ENCODE data around the gene CARD8.
A peak's percentile ranks its signal among the peaks of the same experiment; 100 is the strongest.

The CARD8 gene, protein sequence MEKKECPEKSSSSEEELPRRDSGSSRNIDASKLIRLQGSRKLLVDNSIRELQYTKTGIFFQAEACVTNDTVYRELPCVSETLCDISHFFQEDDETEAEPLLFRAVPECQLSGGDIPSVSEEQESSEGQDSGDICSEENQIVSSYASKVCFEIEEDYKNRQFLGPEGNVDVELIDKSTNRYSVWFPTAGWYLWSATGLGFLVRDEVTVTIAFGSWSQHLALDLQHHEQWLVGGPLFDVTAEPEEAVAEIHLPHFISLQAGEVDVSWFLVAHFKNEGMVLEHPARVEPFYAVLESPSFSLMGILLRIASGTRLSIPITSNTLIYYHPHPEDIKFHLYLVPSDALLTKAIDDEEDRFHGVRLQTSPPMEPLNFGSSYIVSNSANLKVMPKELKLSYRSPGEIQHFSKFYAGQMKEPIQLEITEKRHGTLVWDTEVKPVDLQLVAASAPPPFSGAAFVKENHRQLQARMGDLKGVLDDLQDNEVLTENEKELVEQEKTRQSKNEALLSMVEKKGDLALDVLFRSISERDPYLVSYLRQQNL

DNA sequence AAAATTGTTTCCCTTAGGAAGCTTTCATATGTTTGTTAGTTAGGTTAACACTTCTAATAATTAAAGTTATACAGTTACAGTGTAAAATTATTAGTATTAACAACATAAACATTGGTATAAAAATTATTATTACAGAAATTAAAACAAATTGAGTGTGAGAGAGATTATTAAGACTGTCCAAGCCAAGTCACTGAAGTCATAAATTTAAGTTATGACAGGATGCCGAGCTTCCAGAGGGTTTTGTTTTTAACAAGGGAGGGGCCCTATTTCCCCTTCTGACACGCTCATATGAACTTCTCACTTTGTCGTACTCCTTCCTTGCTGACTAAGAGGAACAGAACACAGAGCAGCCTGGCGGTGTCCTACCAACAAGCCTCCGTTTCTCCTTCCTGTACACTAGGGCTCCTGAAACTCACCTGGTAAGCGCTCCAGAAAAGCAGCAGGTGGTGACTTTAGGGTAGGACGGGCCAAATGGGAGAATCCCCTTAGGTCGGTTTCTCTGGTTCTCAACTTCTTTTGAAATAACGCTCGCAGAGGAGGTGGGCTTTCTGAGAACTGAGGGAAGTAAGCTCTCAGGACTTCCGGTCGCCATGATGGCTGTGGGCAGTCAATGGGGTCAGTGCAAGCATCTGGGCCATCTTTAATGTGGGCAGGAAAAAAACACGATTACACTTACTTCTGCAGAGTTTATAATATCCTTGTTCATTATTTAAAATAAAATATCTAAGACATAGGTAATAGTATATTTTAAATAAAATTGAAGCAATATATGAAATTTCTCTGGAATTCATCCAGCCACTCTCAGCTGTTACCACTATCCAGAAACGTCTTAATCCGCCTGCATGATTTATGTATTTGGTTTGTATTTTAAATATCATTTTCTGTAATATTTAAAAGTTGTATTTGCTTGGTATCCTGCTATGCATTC, at the start of gene CARD8:
Gene CARD8 (minus strand): TSS at position 537 of the 928 bp plus-strand sequence. CDS start 14,892 bp downstream, outside the sequence.
- H3K27ac ChIP-seq, result peak within 1 kb of the TSS; percentile 82

GRCh38 chr19:48303866-48304265, 48.2 kb upstream of the CARD8 start:
- H3K27ac ChIP-seq, result no peak overlapping the region
- no peak for TF ChIP-seq ZFX (IDR thresholded peaks at IDR 0.05; ENCODE audit: borderline replicate concordance)
- TF ChIP-seq, protein P1, sequence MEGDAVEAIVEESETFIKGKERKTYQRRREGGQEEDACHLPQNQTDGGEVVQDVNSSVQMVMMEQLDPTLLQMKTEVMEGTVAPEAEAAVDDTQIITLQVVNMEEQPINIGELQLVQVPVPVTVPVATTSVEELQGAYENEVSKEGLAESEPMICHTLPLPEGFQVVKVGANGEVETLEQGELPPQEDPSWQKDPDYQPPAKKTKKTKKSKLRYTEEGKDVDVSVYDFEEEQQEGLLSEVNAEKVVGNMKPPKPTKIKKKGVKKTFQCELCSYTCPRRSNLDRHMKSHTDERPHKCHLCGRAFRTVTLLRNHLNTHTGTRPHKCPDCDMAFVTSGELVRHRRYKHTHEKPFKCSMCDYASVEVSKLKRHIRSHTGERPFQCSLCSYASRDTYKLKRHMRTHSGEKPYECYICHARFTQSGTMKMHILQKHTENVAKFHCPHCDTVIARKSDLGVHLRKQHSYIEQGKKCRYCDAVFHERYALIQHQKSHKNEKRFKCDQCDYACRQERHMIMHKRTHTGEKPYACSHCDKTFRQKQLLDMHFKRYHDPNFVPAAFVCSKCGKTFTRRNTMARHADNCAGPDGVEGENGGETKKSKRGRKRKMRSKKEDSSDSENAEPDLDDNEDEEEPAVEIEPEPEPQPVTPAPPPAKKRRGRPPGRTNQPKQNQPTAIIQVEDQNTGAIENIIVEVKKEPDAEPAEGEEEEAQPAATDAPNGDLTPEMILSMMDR (IDR thresholded peaks at IDR 0.05), result no peak

More for the DNA sequence above, at the start of gene CARD8:
- TF ChIP-seq, protein P1 (IDR thresholded peaks at IDR 0.05), result no peak

GRCh38 chr19:48303367-48303766, 47.7 kb upstream of the CARD8 start:
- no peak overlapping the region for H3K27ac ChIP-seq
- no peak for TF ChIP-seq ZFX (IDR thresholded peaks at IDR 0.05; ENCODE audit: borderline replicate concordance)
- TF ChIP-seq, protein P1 (IDR thresholded peaks at IDR 0.05), result no peak

DNA sequence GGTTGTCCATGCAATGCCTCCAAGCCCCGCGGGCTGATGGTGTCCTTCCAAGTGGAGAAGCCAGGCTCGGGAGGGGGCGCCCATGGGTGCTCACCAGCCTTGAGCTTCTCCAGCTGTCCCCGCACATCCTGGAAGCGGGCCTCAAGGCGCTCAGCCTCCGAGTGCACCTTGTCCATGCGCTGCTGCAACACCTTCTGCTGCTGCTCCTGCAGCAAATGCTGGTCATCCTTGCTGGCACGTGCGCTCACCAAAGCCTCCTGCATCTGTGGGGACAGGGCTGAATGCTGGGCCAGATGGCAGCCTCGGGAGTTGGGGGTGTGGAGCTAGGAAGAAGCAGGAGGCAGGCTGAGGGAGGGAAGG, 46.9 kb upstream of the CARD8 start:
- H3K27ac ChIP-seq, result no peak overlapping the region
- no peak for TF ChIP-seq ZFX (IDR thresholded peaks at IDR 0.05; ENCODE audit: borderline replicate concordance)
- TF ChIP-seq, protein P1 (IDR thresholded peaks at IDR 0.05), result no peak

GRCh38 chr19:48301886-48302599, 46.3 kb upstream of the CARD8 start:
- no peak for TF ChIP-seq ZFX (IDR thresholded peaks at IDR 0.05; ENCODE audit: borderline replicate concordance)
- TF ChIP-seq, protein P1 (IDR thresholded peaks at IDR 0.05), result no peak
- no peak overlapping the region for H3K27ac ChIP-seq

DNA sequence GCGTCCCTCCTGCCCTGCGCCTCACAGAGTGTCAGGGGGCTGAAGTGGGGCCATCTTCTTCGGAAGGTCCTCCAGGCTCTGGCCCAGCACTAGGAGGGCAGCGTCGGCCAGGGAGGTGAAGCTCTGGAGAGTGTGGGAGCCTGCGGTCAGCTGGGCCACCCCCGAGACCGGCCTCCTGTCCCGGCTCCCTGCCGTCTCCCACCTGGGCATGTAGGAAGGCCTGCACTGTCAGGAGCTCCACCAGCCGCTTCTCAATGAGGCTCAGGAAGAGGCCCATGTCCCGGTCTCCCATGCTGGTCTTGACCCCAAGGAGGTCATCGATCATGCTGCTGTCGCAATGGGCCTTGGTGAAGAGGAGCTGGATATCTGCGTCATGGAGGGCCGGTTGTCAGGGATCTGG, 42.3 kb upstream of the CARD8 start:
- TF ChIP-seq ZFX (IDR thresholded peaks at IDR 0.05; ENCODE audit: borderline replicate concordance), result no peak
- TF ChIP-seq, protein P1 (IDR thresholded peaks at IDR 0.05), result no peak
- H3K27ac ChIP-seq, result no peak overlapping the region

Data from 22Rv1 (cell line).